Ureter (tissue), 1 donor: ENCODE measurements around the gene LBHD2. TPM values are rescaled to one million over a fixed set of nuclear protein-coding genes. Genes with fewer than 3 reads are reported as not detected.

Source experiments
- DNase-seq: peaks from one replicate; pipeline ENCODE4 v3.0.0-alpha.2; 2020; ENCODE audit warnings: low spot score
- total RNA-seq: library from RNA; stranded (reverse); gene quantifications from one replicate; pipeline ENCODE4 v1.2.4, GENCODE V29; 2023
- donor health status: DM: yes; HTN: yes; CAD: no.

The LBHD2 gene
- total RNA-seq, 1 donor from 2014 or later = not detected

DNA sequence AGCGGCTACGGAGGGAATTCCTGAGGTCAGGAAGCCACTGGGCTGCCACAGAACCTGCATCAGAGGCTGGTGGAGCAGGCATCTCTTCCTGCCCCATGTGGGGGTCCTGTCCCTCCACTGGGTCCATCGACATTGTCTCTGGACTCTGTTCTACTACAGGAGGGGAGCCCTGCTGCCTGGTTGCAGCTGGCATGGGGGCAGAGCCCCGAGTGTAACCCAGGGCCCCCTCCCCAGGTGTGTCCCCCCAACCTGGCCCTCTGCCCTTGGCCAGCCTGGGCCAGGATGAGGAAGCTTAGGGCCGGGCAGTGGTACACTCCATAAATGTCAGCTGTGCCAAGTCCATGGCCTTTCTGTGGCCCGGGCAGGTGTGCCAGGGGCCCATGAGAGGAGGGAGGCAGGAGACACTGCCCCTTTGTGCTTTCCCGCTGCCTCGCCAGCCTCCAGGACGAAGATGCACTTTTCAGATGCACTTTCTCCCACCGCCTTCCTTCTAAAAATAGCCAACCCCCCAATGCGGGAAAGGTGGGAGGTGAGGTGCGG is 6.5 kb downstream of the LBHD2 start:
- no peak for DNase-seq

DNA sequence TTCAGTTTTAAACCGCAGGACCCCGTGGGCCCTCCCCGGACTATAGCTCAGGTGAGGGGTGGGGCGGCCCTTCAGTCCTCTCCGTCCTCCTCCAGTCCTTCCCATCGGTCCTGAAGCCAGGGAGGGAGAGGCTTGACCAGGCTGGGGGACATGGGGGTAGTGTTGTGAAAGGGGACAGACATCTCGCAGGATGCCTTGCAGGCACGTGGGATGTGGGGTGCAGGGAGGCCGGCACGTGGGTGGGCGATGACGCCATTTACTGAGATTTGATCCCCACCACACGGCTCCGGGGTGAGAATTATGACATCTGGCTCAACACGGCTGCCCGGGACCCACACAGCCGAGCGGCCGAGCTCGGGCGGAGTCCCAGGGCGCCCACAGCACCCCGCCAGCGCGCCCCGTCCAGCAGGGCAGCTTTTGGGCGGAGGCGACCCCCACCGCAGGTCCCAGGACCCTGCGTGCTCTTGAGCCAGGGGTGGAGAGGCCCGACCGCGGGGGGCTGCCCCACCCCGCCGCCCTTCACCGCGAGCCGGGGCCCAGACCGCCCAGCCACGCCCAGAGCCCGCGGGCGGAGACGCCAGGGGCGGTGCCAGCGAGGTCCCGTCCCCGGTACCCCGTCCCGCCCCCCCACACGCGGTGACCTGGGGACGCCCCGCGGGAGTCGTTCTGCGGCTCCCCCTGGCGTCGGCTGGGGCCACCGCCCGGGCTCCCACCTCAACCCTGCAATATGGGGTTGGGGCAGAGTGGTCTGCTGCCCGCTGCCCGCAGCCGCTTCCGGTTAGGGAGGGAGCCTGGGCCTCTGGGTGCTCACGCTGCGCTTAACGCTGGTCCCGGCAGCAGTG is 7.3 kb downstream of the LBHD2 start:
- no peak for DNase-seq

DNA sequence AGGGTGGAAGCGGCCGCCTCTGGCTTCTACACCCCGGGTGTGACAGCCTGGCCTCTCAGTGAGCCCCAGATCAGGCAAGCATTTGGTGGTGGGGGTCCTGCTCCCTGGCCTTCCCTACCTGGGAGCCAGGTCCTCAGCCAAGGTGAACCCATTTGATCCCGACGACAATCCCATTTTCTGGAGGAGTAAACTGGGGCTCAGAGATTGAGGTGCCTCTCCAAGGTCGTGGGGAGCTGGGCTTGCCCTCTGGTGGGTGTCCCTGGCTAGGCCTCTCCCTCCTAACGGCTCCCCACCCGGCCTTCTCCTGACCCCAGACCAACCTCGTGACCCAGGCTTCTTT is 7.8 kb downstream of the LBHD2 start:
- DNase-seq = no peak

DNA sequence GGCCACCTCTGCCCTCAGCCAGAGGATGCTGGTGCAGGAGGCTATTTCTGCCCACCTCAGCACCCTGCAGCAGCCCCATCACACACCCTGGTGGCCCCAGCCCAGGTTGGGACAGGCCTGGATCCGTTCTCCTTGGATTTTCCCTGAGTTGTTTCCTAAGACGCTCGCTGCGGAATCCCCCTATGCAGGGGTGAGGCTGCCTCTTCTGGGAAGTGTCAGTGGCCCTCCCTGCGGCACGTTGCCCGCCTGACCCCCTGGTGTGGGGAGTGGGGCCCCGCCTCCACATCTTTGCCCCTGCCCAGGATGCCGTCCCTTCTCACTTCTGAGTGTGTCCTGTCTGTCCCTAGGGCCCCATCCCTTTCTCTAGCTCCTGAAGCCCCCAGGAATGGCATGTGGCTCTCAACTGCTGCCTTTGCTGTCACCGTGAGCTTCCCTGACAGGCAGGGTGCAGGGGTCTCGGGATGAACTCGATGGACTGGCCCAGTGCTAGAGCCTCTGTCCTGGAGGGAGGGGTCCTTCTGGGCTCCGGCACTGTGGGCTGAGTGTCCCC is 9.9 kb downstream of the LBHD2 start:
- no peak for DNase-seq

DNA sequence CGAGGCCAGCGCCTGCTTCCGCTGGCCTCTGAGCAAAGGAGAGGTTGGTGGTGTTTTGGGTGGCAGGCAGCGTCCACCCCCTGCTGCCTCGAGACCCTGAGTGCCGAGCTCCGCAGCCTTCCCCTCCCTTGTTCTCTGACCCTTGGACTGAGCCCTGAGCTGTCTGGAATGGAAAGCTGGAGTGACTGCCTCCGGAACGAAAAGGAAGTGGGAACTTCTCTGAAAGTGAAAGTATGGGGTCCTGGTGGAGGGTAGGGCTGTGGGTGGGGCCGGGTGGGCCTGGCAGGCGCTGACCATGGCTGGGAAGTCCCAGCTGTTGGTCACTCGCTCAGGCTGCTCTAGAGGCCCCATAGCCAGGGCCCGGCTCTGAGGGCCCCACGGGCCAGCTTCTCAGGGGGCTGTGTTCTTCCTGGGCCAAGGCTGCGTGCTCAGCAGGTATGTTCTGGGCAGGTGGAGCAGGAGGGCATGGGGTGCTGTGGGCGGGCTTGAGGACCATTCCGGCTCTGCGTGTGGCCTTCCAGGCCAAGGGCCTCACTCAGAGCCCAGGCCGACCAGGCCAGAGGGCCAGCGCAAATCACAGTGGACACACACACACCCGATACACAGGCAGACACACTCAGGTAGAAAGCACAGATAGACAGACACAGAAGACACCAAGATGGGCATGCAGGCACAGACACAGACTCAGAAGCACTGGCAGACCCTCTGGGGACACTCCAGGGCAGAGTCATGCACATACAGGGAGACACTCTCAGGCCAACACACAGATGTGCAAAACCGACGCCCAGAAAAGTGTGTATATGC is 10.6 kb downstream of the LBHD2 start, which contains the start of gene EXOC3L4:
EXOC3L4 (plus strand) TSS at position 320 of the 804 bp plus-strand sequence. CDS start 5,495 bp downstream, outside the sequence.
- DNase-seq = no peak

DNA sequence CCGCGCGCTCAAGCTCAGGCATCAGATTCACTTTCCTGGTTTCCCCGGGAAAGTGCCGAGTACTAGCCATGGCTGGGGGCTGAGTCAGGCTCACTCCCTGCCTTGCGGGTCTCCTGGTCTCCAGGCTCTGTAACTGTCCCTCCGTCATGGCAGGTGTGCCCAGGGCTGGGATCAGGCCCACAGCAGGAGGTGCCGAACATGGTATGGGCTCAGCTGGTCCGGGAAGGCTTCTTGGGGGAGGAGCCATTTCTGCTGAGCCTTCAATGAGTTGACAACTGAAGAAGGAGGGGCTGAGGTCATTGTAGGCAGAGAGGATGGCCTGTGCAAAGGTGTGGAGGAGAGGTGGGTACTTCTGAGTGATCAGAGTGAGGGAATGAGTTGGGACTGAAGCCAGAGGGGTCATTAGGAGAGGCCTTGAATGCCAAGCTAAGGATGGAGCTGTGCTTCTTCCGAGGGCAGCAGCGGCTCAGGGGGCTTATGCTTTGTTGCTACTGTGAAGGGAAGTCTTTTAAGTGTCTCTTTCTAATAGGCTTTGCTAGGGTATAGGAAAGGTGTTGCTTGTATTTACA is 11.3 kb downstream of the LBHD2 start:
- DNase-seq = no peak

DNA sequence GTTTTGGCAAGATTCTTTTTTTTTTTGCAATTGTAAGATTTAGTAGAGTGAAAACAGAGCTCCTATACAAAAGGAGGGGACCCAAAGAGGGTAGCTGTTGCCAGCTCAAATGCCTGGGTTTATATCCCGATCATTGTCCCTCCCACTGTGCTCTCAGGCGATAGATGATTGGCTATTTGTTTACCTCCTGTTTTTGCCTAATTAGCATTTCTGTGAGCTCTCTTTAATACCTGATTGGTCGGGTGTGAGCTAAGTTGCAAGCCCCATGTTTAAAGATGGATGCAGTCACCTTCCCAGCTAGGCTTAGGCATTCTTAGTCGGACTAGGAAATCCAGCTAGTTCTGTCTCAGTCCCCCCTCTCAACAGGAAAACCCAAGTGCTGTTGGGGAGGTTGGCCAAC is 12.4 kb downstream of the LBHD2 start:
- DNase-seq = no peak

DNA sequence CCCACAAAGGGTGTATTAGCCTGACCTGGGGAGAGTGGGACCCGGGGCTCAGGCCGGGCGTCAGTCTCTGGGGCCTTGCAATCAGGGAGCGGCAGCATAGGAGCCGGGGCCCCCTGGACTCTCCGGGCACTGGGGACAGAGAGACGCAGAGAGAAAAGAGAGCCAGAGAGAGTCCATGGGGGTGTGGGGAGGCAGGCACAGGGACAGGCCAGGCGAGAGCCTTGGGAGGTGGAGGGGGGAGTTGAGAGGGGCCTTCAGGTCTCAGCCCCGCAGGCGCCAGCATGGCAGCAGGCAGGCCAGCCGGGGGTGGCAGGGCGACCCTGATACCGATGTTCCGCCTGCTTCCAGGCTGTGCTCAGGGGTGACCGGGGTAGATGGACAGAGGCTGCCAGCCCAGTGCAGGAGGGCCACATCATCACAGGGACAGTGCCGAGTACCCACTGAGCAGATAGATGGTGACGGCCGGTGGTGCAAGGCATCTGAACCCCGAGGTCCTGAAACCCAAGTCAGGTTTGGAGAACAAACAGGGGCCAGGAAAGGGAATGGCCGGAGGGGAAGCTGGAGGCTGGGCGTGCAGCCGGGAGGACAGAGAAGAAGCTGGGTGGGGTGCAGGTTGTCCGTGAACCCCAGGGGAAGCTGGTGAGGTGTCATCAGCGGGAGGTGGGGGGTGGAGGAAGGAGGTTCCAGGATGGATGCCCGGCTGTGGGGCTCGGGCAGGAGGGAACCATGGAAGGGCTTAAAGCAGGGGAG is 13.4 kb downstream of the LBHD2 start:
- no peak for DNase-seq

DNA sequence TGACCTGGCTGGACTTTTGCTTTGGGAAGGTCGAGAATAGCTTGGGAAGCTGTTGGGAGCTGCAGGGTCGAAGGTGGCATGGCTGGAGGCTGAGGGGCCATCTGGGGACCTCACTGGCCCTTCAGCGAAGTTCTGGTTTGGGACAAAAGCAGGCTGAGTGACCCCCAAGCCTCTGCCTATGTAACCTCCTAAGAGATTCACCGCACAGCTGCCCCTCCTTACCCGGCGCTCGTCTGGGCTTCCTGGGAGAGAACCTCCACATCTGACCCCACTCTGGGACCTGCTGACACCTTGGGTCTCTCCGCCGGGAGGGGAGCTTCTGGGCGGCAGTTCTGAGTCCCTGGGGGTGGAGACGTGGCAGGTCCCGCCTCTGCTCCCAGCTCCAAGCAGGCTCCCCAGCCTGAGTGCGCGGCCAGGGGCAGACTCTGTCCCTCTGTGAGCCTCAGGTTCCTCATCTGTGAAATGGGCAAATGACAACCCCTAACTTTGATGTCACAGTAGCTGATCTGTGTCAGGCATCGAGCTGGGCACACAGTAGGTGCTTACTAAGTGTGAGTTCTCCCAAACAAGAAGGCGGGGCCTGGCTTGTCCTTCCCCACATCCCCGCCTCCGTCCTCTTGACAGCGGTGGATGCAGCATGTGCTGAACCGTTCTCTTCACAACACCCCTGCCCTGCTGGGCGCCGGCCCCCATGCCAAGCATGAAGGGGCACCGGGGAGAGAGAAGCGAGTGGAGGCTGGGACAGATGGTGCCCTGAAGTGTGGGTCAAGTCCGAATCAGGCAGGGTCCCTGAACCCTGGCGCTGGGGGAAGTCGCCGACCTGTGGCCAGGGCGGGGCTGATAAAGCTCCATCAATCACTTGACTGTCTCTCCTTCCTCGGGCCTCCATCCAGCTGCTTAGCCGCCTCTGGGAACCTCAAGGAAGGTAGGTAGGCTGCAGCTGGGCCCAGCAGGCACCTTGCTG is 14.3 kb downstream of the LBHD2 start:
- no peak for DNase-seq

DNA sequence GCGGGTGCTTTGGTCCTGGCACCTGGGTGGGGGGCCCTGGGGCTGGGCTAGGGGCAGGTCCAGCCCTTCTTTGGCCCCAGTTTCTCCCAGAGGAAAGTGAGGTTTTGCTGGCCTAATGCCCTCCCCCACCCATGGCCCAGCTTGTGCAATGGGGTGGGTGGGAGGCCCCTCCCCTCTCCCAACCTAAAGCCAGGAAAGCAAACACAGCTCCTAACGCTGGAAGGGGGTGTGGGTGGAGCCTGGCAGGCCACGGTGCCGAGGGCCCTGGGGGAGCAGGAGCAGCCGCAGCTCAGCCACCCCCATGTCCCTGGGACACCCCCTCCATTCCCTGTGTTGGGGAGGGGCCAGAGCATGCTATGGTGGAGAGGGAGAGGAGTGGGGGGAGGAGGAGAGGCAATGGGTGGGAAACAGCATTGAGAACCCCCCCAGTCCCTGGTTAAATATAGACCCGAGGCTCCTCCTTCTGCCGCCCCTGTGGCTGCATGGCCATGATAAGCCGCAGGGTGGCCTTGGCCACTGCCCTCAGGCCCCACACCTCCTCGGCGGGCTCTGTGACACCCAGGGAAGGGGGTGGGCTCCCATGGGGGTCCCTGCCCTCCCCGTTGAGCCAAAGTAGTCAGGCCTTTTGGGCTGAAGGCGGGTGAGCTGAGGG is 15.2 kb downstream of the LBHD2 start:
- DNase-seq = no peak

DNA sequence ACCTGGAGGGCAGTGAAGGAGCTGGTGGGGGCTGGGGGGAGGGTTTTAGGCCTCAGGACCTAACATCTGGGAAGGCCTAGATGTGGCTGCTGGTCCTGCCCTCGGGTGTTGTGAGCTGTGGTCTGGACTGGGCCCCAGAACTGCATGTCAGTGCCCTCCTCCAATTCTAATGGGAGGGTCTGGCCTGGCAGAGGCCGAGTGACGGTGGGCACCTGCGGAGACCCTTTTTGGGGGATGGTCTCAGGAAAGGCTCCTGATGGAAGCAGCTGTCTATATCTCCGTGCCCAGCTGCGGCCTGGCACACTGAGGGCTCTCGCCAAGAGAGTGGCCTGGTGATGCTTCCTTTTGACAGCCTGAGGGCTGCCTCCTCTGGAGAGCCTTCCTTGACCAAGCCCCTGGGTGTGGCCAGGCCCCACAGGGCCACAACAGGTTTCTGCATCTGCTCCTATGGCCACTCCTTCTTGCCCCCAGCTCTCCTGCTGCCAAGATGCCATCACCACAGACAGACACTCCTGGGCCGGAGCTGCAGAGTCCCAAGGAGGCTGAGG is 15.8 kb downstream of the LBHD2 start:
- DNase-seq = no peak

DNA sequence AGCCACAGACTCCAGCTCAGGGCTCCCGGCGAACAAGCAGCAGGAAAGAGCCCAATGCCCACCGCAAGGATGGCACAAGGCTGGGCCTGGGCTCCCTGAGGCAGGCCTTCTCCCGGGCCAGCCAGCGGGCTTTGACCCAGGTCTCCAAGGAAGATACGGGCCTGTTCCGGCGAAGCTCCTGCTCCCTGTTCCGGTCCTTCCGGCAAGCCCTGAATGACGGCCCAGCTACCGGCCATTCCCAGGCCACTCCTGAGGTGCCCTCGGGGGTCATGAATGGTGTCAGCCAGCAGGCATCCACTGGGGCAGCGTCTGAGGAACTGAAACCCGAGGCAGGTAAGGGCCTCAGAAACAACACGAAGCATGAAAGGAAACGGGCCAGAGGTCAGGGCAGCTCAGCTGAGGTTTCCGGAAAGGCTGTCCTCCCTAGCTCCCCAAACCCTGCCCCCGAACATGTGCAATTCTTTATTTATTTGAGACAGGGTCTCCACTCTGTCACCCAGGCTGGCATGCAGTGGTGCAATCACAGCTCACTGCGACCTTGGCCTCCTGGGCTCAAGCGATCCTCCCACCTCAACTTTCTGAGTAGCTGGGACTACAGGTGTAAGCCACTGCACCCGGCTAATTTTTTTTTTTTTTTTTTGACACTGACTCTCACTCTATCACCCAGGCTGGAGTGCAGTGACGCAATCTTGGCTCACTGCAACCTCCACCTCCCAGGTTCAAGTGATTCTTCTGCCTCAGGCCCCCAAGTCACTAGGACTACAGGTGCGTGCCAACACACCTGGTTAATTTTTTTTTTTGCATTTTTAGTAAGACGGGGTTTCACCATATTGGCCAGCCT is 16.5 kb downstream of the LBHD2 start:
- no peak for DNase-seq

DNA sequence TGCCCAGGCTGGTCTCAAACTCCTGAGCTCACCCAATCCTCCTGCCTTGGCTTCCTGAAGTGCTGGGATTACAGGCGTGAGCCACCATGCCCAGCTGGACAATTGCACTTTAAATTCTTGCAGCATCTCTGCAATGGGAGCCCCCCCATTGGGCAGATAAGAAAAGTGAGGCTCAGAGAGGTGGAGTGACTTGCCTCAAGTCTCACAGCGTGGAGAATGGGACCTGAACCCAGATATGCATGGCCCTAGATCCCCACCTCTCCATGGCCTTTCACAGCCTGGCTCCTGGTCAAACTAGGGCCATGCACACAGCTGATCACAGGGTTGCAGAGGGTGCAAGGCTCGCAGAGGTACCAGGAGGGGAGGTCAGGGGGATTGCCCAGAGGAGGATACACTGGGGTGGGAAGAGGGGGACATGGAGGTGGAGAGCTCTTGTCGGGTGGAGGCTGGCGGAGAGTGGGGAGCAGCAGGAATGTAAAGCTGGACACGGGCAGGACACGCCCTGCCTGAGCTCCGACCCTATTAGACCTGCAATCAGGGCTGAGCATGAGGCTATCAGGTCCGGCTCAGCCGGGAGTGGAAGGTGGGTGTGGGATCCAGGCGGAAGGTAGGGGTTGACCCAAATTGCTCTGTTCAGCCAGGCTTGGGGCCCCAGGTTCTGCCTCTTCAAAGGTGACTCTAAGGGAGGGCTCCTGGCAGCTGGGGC is 17.4 kb downstream of the LBHD2 start:
- DNase-seq = no peak

DNA sequence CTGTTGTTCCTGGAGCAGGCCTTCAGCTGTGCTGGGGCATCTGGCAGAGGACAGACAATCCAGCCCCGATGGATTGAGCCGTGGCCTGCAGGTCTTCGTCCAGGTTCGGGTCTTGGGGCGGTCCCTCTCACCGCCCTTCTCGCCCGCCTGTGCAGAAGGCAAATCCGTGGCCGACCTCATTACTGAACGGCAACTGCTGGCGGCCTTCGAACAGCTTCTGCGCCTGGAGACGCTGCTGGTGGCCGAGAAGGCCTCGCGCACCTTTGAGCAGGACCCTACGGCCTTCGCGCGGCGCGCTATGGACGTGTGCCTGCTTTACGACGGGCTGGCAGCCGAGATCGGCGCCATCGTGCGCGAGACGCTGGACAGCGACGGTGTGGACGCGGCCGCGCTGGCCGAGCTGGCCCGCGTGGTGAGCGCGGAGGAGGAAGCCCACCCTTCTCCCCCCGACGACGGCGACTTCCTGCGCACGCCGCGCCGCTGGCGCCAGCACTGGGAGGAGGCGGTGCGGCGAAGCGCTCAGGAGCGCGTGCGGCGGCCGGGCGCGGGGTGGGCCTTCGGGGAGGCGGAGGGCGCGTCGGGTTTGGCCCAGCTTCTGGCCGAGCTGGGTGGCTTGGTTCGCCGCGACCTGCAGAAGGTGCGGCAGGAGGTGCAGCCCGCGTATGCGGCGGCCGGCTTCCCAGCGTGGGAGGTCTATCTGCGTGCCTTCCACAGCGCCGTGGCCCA is 18.1 kb downstream of the LBHD2 start:
- DNase-seq = no peak

DNA sequence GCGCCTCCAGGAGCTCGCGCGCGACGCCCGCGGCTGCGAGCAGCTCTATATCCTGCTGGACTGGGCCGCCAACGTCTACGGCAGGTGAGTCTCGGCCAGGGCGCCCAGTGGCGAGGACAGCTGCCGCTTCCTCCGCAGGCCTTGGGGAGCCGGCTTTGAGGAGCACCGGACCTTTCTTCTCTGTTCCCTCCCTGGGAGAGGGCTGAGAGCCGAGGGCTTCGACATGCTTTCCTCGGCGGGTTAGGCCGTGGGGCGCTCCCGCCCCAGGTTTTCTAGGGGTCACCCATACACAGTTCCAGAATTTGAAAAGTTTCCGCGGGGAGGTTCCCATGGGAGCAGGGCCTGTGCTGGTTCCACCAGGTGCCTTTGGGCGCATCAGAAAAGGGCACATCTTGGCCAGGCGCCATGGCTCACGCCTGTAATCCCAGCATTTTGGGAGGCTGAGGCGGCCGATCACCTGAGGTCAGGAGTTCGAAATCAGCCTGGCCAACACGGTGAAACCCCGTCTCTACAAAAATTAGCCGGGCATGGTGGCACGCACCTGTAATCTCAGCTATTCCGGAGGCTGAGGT is 18.8 kb downstream of the LBHD2 start:
- DNase-seq = peak; percentile 44

DNA sequence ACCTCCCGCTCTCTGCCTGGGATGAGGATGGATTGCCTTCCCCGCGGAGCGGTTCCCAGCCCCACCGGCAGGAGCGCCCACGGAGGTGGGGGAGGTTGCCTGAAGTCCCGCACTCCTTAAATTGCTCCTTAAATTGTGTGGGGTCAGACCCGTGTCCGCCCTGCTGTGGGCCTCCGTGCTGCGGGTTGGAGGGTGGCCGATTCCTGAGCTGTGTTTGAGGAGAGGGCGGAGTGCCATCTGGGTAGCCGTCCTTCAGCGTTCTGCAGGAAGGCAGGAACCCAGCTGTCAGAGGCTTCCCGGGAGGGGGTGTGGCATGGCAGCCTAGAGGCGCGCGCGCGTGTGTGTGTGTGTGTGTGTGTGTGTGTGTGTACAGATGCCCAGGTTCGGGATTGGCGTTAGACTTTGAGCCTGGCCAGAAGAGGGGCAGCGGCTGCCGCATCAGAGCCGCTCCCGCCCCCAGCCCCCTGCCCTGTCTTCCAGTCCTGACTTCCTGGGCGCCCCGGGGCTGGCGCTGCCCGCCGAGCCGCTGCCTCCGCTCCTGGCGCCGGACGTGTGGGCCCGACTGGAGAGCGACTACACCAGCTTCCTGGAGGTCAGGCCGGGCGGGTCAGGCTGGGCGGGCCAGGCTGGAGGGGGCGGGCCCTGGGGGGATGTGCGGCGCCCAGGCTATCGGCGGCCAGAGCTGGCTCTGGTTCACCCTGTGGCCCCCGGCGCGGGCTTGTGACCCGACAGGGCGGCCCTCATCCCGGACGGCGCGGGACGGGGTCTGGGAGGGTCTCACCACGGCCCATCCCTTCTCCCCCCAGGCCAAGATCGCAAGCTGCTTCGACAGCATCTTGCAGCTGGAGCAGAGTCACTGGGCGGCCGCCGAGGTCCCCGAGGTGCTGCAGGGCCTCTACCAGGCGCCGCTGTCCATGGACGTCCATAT is 19.7 kb downstream of the LBHD2 start:
- DNase-seq = peak; percentile 73
